Activated naive CD8-positive, alpha-beta T cell treated with anti-CD3 and anti-CD28 coated beads, Interleukin-2, amount 10 ng/mL, durations not matched to agents 7 days and 5 days (primary cell): ENCODE data around the gene TBXAS1. TPM values are rescaled to one million over a fixed set of nuclear protein-coding genes. Genes with fewer than 3 reads are reported as not detected.

Source experiments
- ATAC-seq: fragments of 150-1000 bp; cut with Tn5 transposase; one replicate; pipeline ENCODE4 v1.10.0; 2021; ENCODE audit warnings: low read depth, moderate library complexity
- POLR2A ChIA-PET: fragments of 350-600 bp; sonication (Branson Sonifier 250); formaldehyde crosslinking; loops from one replicate; lab custom pipeline; 2021; ENCODE audit warnings: antibody characterized with exemption; lab: Charles Lee
- DNase-seq: peaks from one replicate; pipeline ENCODE4 v3.0.0; 2021
- H3K27ac Mint-ChIP-seq: one replicate; pipeline ENCODE4 v1.8.0; 2022; ENCODE audit warnings: mild to moderate bottlenecking, mixed read lengths
- H3K27me3 Mint-ChIP-seq: one replicate; pipeline ENCODE4 v1.8.0; 2022; ENCODE audit warnings: mild to moderate bottlenecking, moderate library complexity, mixed read lengths
- H3K36me3 Mint-ChIP-seq: one replicate; pipeline ENCODE4 v1.8.0; 2021; ENCODE audit warnings: mild to moderate bottlenecking, mixed read lengths
- H3K4me1 Mint-ChIP-seq: one replicate; pipeline ENCODE4 v1.8.0; 2021; ENCODE audit warnings: mixed read lengths
- H3K4me3 Mint-ChIP-seq: one replicate; pipeline ENCODE4 v1.8.0; 2022; ENCODE audit warnings: mild to moderate bottlenecking, moderate library complexity, mixed read lengths
- H3K9me3 Mint-ChIP-seq: one replicate; pipeline ENCODE4 v1.8.0; 2021; ENCODE audit warnings: mixed read lengths
- total RNA-seq, 2 experiments: library from RNA; stranded (reverse); gene quantifications; one replicate each; pipeline ENCODE4 v1.2.3, GENCODE V29; 2021

The TBXAS1 gene
- total RNA-seq, 2 experiments from 2014 or later: 2.1 to 3.0 TPM

- H3K9me3 Mint-ChIP-seq: peaks cover 7% of the 10 kb centered on the region
- no peak overlapping the region for H3K27ac Mint-ChIP-seq
- H3K36me3 Mint-ChIP-seq: no peaks in the 10 kb centered on the region
- H3K27me3 Mint-ChIP-seq: no peaks in the 10 kb centered on the region
- ATAC-seq: no peak
- H3K4me1 Mint-ChIP-seq: peaks cover 17% of the 10 kb centered on the region
- no peak overlapping the region for H3K4me3 Mint-ChIP-seq
- POLR2A ChIA-PET: no interaction called here
- DNase-seq: no peak
Measured at GRCh38 chr7:139811066-139811465, 18.0 kb upstream of the TBXAS1 start.

- DNase-seq (no peak), ATAC-seq (no peak)
- H3K36me3 Mint-ChIP-seq: no peaks in the 10 kb centered on the region
- H3K27me3 Mint-ChIP-seq: no peaks in the 10 kb centered on the region
- H3K9me3 Mint-ChIP-seq: peaks cover 8% of the 10 kb centered on the region
- H3K4me1 Mint-ChIP-seq: peaks cover 17% of the 10 kb centered on the region
- H3K27ac Mint-ChIP-seq: no peak overlapping the region
- POLR2A ChIA-PET: no interaction called here
- no peak overlapping the region for H3K4me3 Mint-ChIP-seq
Measured at GRCh38 chr7:139813151-139813550, 15.9 kb upstream of the TBXAS1 start.

GRCh38 chr7:139813689-139814088 is 15.4 kb upstream of the TBXAS1 start:
- POLR2A ChIA-PET: no interaction called here
- H3K9me3 Mint-ChIP-seq: peaks cover 8% of the 10 kb centered on the region
- ATAC-seq (peak; percentile 84), DNase-seq (no peak)
- H3K36me3 Mint-ChIP-seq: no peaks in the 10 kb centered on the region
- H3K4me3 Mint-ChIP-seq: no peak overlapping the region
- no peaks in the 10 kb centered on the region for H3K27me3 Mint-ChIP-seq
- H3K4me1 Mint-ChIP-seq: peaks cover 17% of the 10 kb centered on the region
- H3K27ac Mint-ChIP-seq: no peak overlapping the region

- no peak overlapping the region for H3K27ac Mint-ChIP-seq
- peaks cover 8% of the 10 kb centered on the region for H3K9me3 Mint-ChIP-seq
- POLR2A ChIA-PET: no interaction called here
- DNase-seq (no peak), ATAC-seq (no peak)
- no peaks in the 10 kb centered on the region for H3K27me3 Mint-ChIP-seq
- peaks cover 10% of the 10 kb centered on the region for H3K4me1 Mint-ChIP-seq
- no peak overlapping the region for H3K4me3 Mint-ChIP-seq
- H3K36me3 Mint-ChIP-seq: no peaks in the 10 kb centered on the region
Measured at GRCh38 chr7:139817249-139817648, 11.8 kb upstream of the TBXAS1 start.

- no peak for ATAC-seq
- POLR2A ChIA-PET: no interaction called here
- no peak overlapping the region for H3K27ac Mint-ChIP-seq
Measured at GRCh38 chr7:139820089-139820488, 9.0 kb upstream of the TBXAS1 start.

GRCh38 chr7:139821349-139822105 is 7.5 kb upstream of the TBXAS1 start:
- POLR2A ChIA-PET: no interaction called here
- H3K27me3 Mint-ChIP-seq: peaks cover 4% of the 10 kb centered on the region
- DNase-seq (no peak), ATAC-seq (no peak)
- H3K4me1 Mint-ChIP-seq: no peaks in the 10 kb centered on the region
- no peaks in the 10 kb centered on the region for H3K9me3 Mint-ChIP-seq
- H3K27ac Mint-ChIP-seq: no peak overlapping the region
- H3K36me3 Mint-ChIP-seq: no peaks in the 10 kb centered on the region
- H3K4me3 Mint-ChIP-seq: no peak overlapping the region

More at GRCh38 chr7:139820089-139820488, 9.0 kb upstream of the TBXAS1 start:
- Mint-ChIP-seq H3K9me3 (peaks cover 5% of the 10 kb centered on the region), H3K27me3 (no peaks in the 10 kb centered on the region), H3K36me3 (no peaks in the 10 kb centered on the region), H3K4me1 (no peaks in the 10 kb centered on the region), H3K4me3 (no peak overlapping the region)
- DNase-seq: no peak

GRCh38 chr7:139822855-139823254 is 6.2 kb upstream of the TBXAS1 start:
- Mint-ChIP-seq H3K4me3 (no peak overlapping the region), H3K4me1 (no peaks in the 10 kb centered on the region), H3K36me3 (no peaks in the 10 kb centered on the region), H3K27ac (no peak overlapping the region), H3K27me3 (peaks cover 10% of the 10 kb centered on the region), H3K9me3 (no peaks in the 10 kb centered on the region)
- DNase-seq (no peak), ATAC-seq (no peak)
- POLR2A ChIA-PET: no interaction called here

- H3K4me1 Mint-ChIP-seq: peaks cover 3% of the 10 kb centered on the region
- H3K36me3 Mint-ChIP-seq: no peaks in the 10 kb centered on the region
- no peak overlapping the region for H3K4me3 Mint-ChIP-seq
- DNase-seq (no peak), ATAC-seq (no peak)
- H3K9me3 Mint-ChIP-seq: no peaks in the 10 kb centered on the region
- peaks cover 13% of the 10 kb centered on the region for H3K27me3 Mint-ChIP-seq
- POLR2A ChIA-PET: no interaction called here
- H3K27ac Mint-ChIP-seq: no peak overlapping the region
Measured at GRCh38 chr7:139823959-139824521, 5.0 kb upstream of the TBXAS1 start.

GRCh38 chr7:139825666-139826290 is 3.3 kb upstream of the TBXAS1 start:
- DNase-seq: no peak
- H3K27me3 Mint-ChIP-seq: peaks cover 13% of the 10 kb centered on the region
- H3K4me1 Mint-ChIP-seq: peaks cover 15% of the 10 kb centered on the region
- ATAC-seq: no peak
- POLR2A ChIA-PET: interaction anchor here (0.7 kb wide), 1 partner anchor 193 kb away, joined by 3 read pairs; no protein-coding TSS in a partner anchor
- no peaks in the 10 kb centered on the region for H3K9me3 Mint-ChIP-seq
- no peak overlapping the region for H3K27ac Mint-ChIP-seq
- H3K4me3 Mint-ChIP-seq: no peak overlapping the region
- H3K36me3 Mint-ChIP-seq: no peaks in the 10 kb centered on the region

GRCh38 chr7:139827042-139827441 is 2.0 kb upstream of the TBXAS1 start:
- DNase-seq: no peak
- H3K27me3 Mint-ChIP-seq: peaks cover 13% of the 10 kb centered on the region
- no peaks in the 10 kb centered on the region for H3K36me3 Mint-ChIP-seq
- no peak overlapping the region for H3K27ac Mint-ChIP-seq
- no peak overlapping the region for H3K4me3 Mint-ChIP-seq
- H3K9me3 Mint-ChIP-seq: no peaks in the 10 kb centered on the region
- POLR2A ChIA-PET: interaction anchor here (0.8 kb wide), 1 partner anchor 26 kb away, joined by 3 read pairs; no protein-coding TSS in a partner anchor
- ATAC-seq: no peak
- peaks cover 18% of the 10 kb centered on the region for H3K4me1 Mint-ChIP-seq

- H3K4me3 Mint-ChIP-seq: no peak overlapping the region
- POLR2A ChIA-PET: no interaction called here
- no peak overlapping the region for H3K27ac Mint-ChIP-seq
Measured at GRCh38 chr7:139828446-139828845, 618 bp upstream of the TBXAS1 start.

GRCh38 chr7:139829775-139830117 is 682 bp downstream of the TBXAS1 start:
- Mint-ChIP-seq H3K4me3 (peak overlapping the region; percentile 39), H3K27ac (peak overlapping the region; percentile 51), H3K9me3 (peaks cover 9% of the 10 kb centered on the region), H3K36me3 (peaks cover 4% of the 10 kb centered on the region), H3K27me3 (peaks cover 13% of the 10 kb centered on the region), H3K4me1 (peaks cover 18% of the 10 kb centered on the region)
- POLR2A ChIA-PET: no interaction called here
- DNase-seq: no peak
- ATAC-seq: no peak

More at GRCh38 chr7:139828446-139828845, 618 bp upstream of the TBXAS1 start:
- peaks cover 5% of the 10 kb centered on the region for H3K9me3 Mint-ChIP-seq
- no peak for DNase-seq
- H3K36me3 Mint-ChIP-seq: peaks cover 4% of the 10 kb centered on the region
- ATAC-seq: no peak
- peaks cover 18% of the 10 kb centered on the region for H3K4me1 Mint-ChIP-seq
- H3K27me3 Mint-ChIP-seq: peaks cover 13% of the 10 kb centered on the region

GRCh38 chr7:139830292-139830691 is 1.2 kb downstream of the TBXAS1 start:
- POLR2A ChIA-PET: no interaction called here
- Mint-ChIP-seq H3K4me3 (no peak overlapping the region), H3K36me3 (peaks cover 4% of the 10 kb centered on the region), H3K27me3 (peaks cover 15% of the 10 kb centered on the region), H3K4me1 (peaks cover 18% of the 10 kb centered on the region), H3K27ac (no peak overlapping the region), H3K9me3 (peaks cover 9% of the 10 kb centered on the region)
- no peak for DNase-seq
- no peak for ATAC-seq
